Activated CD4-positive, alpha-beta T cell treated with anti-CD3 and anti-CD28 coated beads, Interleukin-2, amount 50 U/mL, for 1 hour (primary cell): ENCODE results near the gene FLRT1.

Experiments used
- DNase-seq: peaks from one replicate; pipeline ENCODE4 v3.0.0-alpha.2; 2020

FLRT1 gene

GRCh38 chr11:64035576-64035975 is at the start of gene FLRT1:
FLRT1 (plus strand) TSS chr11:64035931; CDS start chr11:64116268, 80,337 bp downstream.
- no peak for DNase-seq

- peak; percentile 82 for DNase-seq
Observed at GRCh38 chr11:63986156-63986931, 49.4 kb upstream of the FLRT1 start, which contains the start of gene OTUB1. OTUB1 (plus strand) TSS chr11:63986438; CDS start chr11:63986457, 19 bp downstream.

- DNase-seq = no peak
Observed at GRCh38 chr11:63986932-63987513, 48.7 kb upstream of the FLRT1 start.

GRCh38 chr11:63991558-63991957 is 44.2 kb upstream of the FLRT1 start:
- DNase-seq = no peak

- DNase-seq = no peak
Observed at GRCh38 chr11:63993100-63993499, 42.6 kb upstream of the FLRT1 start.

- no peak for DNase-seq
Observed at GRCh38 chr11:63993993-63994392, 41.7 kb upstream of the FLRT1 start.

GRCh38 chr11:63996512-63996911 is 39.2 kb upstream of the FLRT1 start:
- no peak for DNase-seq

GRCh38 chr11:63997104-63997700 is 38.5 kb upstream of the FLRT1 start:
- DNase-seq = no peak

- DNase-seq = no peak
Observed at GRCh38 chr11:63997801-63998337, 37.9 kb upstream of the FLRT1 start.

- peak; percentile 8 for DNase-seq
Observed at GRCh38 chr11:63998558-63999348, 37.0 kb upstream of the FLRT1 start.

GRCh38 chr11:63999349-64000025 is 36.2 kb upstream of the FLRT1 start:
- DNase-seq = peak; percentile 64

- DNase-seq = peak; percentile 68
Observed at GRCh38 chr11:64000026-64000739, 35.5 kb upstream of the FLRT1 start.

GRCh38 chr11:64000740-64001483 is 34.8 kb upstream of the FLRT1 start:
- no peak for DNase-seq

- no peak for DNase-seq
Observed at GRCh38 chr11:64001484-64002420, 34.0 kb upstream of the FLRT1 start.

- DNase-seq = no peak
Observed at GRCh38 chr11:64003807-64004589, 31.7 kb upstream of the FLRT1 start.

- DNase-seq = no peak
Observed at GRCh38 chr11:64004590-64004984, 31.1 kb upstream of the FLRT1 start.

GRCh38 chr11:64005691-64006090 is 30.0 kb upstream of the FLRT1 start:
- DNase-seq = no peak

- no peak for DNase-seq
Observed at GRCh38 chr11:64006398-64006797, 29.3 kb upstream of the FLRT1 start.

- no peak for DNase-seq
Observed at GRCh38 chr11:64007160-64007628, 28.5 kb upstream of the FLRT1 start.
